DMS53 treated with DMSO at 0.1 percent for 48 hours (cell line): ENCODE results near the gene NUCKS1.
A peak's percentile ranks its signal among the peaks of the same experiment; 100 is the strongest.

Experiments used
- DNase-seq: peaks from one replicate; lab custom pipeline; 2025; ENCODE audit not compliant: unreplicated experiment; lab: John Stamatoyannopoulos, UW

NUCKS1 gene, protein sequence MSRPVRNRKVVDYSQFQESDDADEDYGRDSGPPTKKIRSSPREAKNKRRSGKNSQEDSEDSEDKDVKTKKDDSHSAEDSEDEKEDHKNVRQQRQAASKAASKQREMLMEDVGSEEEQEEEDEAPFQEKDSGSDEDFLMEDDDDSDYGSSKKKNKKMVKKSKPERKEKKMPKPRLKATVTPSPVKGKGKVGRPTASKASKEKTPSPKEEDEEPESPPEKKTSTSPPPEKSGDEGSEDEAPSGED

DNA sequence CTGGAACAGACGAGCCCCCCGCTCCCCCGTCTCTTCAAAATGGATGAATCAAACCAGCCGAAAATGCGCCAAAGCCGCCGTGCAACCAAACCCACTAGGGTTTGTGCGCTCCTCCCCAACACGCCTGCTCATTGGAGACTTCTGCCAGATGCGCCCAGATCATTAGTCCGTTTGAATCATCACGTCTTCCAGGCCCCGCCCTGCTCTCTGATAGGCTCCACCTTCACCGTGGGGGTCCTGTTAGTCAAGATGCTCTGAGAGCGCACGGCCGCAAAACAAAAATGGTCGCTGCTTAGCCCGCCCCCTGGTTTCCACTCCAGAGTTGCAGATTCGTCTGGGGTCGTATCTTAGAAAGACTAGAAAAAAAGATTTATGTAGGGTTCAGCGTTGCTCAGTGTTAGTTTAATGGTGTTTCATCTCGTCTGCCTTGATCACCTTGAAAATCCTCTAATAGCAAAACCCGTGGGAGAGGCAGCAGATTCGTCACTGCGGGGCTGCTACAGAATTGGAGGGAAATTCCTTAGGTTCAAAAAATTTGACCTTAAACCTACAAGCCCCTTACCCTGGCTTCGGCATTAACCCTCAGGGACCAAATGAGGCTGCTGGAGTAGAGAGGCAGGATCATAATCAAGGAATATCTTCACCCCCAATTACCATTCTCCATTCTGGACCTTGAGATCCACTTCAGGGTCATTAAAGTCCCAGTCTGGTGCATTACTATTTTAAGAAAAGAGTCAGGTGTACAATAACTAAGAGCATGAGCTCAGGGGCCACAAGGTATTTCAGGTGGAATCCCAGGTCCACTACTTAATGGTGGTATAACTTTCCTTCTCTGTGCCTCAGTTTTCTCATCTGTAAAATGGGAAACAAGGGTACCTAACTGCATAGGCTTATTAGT lies at the start of gene NUCKS1:
TSS of gene NUCKS1 (minus strand) at position 45 of the 898 bp plus-strand sequence. CDS start 209 bp downstream, outside the sequence.
- peak; percentile 99 for DNase-seq

DNA sequence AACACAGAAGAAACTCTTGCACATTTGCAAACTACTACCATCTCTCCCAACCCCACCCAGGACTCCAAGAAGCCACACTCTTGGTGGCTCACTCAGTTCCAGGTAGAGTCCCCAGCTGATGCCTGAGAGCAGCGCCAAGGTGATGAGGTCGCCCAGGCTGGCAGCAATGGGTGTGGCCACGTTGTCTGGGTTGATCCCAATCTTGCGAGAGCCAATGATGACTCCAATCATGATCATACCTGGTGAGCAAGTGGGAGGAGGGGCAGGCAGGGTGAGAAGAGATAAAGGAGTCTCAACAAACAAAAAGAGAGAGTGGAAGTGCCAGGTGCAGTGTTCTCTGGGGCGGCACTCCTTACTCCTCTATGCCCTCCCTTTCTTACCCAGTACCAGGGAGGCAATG lies 48.6 kb upstream of the NUCKS1 start:
- DNase-seq: no peak

DNA sequence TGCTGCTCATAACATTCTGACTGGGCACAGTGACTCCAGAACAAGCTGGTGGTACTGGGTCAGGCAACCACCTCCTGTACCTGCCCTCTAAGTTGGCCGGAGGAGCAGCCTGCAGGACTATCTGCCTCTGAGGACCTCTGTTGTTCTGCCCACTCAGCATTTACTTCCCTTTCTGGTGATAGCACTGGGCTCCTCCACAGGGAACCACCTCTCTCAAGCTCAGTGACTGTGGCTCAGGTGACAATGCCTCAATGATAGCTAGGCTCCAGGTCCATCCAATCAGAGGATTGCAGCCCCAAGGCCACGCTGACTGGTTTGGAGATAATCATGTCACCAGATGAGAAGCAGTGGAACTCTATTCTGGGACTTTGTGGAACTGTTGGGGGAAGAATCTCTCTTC lies 47.2 kb upstream of the NUCKS1 start:
- DNase-seq: no peak

DNA sequence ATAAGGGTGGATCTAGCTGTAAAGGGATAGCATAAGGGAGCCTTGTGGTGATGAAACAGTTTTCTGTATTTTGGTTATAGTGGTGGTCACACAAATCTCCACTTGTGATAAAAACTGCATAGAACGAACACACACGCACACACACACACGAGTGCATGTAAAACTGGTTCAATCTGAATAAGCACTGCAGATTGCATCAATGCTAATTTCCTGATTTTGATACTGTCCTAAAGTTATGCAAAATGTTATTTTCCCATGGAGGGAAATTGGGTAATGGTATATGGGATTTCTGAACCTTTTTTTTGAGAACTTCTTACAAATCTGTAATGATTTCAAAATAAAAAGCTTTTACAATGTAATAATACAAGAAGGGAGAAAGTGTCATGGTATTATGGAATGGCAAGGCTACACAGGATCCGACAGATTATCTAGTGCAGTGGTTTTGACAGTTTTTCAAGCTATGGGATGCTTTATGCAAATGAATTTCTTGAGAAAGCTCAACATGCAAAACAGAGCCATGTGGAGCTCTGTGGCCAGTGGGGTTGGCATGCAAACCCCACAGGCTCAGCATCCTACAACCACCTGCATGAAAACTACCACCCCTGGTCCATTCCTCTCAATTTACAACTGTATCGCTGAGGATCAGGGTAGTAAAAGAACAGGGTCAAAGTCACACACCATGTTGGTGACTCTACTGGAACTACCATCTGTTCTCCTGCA lies 44.2 kb upstream of the NUCKS1 start:
- DNase-seq: no peak

DNA sequence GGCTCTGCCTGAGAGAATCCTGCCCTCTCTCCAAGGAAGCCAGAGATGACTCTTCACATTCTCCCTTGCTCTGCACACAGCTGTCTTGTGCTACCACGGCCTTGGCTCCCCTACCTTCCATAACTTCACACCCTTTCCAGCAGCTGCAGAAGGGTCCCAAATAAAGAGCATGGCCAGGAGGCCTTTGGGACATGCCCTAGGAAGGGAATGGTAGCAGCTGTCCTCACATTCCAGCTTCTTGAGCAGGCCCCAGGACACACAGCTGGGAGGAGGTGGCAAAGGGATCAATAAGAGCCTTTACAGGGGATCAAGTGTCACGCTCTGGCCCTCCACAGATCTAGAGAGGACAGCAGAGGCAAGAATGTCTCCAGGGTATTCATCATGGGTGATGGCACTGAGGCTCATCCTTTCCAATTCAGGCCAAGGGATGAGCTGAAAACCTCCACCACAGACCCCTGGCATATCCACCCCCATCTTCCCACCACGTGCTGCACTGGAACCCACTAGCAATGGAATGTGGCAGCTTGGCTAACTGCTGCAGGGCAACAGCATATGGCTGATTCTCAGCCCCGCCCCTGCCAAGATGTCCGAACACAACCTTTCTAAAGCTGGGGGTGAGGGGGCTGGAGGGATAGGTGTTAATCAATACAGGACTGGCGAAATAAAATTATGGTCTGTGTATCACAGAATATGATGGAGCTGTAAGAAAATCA lies 43.1 kb upstream of the NUCKS1 start:
- DNase-seq: no peak

DNA sequence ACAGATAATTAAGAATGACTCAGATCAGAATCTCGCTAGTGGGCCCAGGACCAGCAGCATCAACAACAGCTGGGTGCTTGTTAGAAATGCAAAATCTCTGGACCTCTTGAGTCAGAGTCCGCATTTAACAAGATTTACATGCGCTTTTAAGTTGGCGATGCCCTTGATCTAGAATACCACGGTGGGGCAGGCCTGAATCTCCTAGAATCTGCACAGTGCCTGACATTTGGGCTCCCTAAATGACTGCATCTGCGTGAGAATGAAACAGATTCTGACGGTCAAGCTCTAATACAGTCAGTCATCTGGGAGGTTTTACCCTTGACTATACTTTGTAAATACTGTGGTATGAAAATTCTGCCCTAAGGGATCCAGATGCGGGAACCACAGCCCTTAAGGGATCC lies 42.5 kb upstream of the NUCKS1 start:
- DNase-seq: no peak

DNA sequence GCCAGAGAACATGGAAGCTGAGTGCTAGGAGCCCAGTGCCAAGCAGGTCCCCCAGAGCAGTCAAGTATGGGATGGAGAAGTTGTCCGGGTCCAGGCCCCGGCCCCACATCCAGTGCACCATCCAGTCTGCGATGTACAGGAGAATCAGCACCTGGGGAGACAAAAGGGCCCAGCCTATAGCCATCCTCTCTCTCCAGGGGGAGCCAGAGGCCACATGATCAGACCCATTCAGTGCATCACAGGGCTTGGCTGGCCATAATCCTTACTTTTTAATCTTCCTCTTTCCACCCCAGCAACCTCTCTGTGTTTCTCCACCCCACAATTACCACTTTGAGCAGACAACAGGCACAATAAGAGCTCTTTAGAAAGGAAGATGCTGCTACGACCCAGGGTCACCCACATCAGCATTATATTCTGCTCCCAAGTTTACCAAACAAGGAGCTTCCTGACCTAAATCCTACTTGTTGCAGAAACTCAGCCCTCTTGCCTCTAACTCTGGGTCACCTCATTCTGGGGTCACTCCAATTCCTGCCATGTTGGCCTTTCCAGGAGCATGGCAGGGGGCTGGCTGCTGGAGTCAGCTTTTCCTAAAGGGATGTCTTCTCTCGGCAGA lies 41.7 kb upstream of the NUCKS1 start:
- peak; percentile 64 for DNase-seq

DNA sequence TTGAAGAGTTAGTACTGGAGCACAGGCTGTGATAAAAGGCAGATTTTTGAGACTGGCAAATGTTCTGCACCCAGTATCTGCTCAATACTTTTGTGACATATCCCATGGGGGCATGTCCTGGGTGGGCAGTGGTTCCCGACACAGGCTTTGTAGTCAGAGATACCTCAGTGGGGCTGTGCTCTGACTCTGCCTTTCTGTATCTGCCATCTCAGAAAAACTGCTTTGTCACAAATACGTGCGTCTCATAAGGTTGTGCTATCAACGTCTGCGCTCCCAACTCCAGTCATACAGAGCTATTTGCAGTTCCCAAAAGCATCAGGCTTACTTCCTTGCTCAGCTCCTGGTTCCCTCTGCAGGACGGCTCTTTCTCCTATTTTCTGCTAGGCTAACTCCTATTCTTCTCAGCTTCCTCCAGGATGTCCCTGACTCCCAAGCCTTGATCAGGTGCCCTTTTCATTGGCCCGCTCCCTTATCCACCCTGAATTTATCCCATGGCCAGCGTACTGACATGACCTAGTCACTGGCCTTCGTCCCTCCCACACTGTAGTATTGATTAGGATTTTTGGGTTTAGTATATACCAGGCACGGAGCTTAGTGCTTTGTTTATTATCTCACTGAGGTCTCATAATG lies 37.4 kb upstream of the NUCKS1 start:
- no peak for DNase-seq

DNA sequence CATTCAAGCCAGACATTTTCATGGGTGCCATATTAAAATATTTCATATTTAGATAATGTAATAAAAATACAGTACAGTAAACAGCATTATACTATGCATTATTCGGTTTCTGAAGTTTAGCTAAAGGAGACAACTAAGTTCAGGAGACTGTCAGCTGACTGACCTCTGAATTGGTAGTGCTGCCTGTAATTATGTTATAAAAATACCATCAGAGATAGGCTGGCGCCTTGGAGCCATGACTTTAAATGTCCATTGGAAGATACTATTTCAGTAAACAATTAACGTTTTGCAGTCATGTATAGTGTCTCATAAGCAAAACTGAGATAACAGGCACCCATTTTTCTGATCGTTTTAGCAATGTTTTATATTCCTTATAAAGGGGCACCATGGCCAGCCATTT lies 36.6 kb upstream of the NUCKS1 start:
- no peak for DNase-seq

DNA sequence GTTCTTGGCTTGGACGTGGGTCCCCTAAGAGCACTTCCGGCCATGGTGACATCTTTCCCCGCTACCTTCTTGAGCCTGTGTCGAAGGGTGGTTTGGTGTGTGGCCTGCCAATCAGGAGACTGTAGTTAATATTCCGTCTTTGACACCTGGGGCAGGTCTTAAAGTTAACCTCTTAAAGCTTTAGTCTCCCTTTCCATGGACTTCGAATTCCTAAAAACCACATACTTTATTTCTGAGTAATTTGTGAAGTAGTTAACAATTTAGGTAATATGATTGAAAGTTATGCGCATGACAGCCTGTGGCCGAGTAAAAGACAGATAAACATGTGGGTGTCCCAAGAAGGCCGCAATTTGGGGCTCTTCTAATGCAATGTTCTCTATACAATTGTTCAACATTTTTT lies 35.5 kb upstream of the NUCKS1 start:
- DNase-seq: no peak

DNA sequence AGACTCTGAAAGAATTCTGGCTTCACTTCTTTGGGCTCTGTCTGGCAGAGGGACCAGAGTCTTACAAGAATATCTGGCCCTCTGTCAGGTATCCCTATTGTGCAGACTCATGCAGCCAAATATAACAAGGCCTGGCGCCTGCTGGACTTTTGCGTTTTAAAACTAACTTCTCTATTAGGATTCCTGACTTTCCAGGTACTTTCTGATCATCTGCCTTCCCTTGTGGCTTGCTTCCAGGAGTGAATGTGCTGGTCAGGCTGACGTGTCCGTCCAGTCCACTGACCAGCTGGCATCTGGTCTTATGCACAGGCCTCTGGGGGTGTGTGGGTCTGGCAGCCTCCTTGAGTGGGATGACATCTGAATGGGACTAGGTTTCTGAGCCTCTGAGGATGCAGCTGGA lies 33.9 kb upstream of the NUCKS1 start:
- no peak for DNase-seq

DNA sequence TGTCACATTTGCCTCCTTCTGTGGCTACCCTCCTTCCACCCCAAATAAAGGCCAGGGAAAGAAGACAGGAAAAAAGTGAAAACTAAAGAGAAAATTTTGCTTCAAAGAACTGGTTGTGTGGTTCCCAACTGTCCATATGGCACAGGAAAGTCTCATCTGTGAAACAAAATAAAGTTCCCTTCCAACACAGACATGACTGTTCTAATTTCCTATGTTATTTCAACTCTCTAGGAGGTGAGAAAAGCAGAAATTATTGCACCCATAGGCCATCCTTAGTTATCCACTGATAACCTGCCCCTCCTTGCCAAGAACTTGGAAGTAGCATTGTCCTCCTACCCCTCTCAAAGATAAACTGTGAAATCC lies 33.4 kb upstream of the NUCKS1 start:
- DNase-seq: no peak

DNA sequence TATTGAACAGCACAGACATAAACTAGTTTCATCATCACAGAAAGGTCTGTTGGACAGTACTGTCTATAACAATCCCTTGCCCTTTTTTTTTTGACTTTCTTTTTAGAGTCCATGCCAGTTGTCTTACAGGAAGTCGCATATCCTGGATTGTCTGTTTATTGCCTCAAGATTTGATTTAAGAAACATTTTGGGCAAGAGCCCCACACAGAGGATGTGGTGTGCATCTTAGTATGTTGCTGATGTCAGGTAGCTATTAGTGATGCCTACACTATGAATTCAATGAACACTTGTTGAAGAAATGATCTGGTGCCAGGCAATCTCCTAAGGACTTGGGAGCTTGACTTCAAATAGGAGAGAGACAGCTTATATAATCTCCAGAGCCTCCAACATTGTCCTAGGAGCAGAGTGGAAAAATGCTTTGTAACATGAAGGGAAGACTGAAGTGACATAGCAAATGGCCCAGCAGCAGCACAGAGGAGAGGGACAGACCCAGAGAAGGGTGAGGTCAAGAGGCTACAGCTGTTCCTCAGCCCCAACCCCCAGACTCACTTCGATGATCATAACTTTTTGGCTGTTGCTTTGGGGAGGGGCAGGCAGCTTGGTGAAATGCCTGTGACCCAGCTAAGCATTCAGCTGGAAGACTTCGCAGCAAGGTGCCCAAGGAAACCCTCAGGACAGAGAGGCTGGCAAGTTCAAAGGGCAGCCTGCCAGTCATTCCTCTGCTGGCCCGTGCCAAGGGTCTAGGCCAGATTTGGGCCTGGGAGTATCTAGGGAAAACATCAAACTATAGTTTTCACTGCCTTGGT lies 32.8 kb upstream of the NUCKS1 start:
- no peak for DNase-seq

DNA sequence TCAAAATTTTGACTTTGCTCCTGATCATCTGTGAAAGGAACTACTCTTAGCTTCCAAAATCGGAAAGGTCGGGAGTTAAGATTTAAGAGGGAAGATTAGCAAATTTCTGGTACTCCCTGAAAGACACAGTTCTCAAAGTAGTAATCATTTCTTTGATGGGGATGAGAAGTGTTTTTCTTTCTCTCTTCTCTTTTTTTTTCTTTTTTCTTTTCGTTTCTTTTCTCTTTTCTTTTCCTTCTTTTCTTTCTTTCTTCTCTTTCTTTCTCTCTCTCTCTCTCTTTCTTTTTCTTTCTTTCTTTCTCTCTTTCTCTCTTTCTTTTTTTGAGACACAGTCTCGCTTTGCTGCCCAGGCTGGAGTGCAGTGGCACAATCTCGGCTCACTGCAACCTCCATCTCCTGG lies 30.4 kb upstream of the NUCKS1 start:
- no peak for DNase-seq

DNA sequence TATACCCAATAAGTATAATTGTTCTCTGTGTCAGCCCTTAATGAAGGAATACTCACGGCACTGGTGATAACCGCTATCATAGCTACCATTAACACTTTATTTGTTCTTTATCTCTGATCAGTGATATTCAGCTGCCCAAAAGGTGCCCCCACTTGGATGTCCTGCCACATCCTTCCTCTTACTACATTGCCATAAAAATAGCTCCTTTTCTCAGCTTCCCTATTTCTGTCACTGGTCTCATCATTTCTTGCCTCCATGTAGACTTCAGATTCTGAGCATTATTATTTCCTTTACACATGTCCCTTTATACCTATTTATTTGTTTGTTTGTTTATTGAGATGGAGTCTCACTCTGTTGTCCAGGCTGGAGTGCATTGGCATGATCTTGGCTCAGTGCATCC lies 28.0 kb upstream of the NUCKS1 start:
- DNase-seq: no peak

DNA sequence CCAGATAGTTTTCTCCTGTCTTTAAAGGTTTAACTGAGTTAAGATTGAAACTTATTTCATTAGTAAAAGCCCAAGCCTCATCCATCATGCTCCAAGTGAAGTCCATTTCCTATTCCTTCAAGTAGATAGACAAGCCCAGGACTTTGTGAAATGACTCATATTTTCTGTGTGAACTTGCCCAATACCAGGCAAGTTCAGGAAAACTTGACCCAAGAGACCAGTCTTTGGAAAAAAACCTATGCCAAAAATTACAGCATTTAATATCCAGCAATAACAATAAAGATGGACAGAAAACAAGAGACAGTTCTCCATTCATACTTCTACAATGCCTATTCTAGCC lies 25.7 kb upstream of the NUCKS1 start:
- DNase-seq: no peak

DNA sequence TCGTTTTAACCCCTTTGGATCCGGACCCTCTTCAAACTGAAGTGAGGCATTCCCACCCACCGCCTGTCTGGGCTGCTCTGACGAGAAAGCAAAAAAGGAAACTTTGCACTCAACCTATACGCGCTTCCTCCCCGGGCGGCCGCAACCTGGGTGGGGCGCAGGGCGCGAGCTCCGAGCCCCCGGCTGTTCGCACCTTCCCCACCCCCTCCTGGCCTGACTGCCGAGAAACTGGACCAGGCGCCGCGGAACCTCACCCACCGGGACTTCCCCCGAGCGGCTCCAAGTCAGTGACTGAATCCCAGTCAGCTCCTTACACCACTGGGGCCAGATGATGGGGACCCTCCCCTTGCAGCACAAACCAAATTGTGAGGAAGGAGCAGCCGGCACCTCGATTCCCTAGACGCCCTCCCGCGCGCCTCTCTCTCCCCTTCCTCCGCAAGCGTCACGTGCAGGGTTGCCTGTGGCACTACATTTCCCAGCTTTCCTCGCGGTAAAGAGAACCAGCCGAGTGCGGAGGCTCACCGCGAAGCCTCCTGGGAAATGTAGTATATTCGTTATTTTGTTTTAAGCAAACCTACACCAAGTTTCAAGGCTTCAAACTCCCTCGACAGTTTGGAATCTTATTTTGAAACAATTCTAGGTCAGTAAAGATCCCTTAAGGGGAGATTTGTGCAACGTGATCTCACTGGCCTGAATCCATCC lies 25.2 kb upstream of the NUCKS1 start, which contains the start of gene RAB29:
TSS of gene RAB29 (minus strand) at position 468 of the 702 bp plus-strand sequence. CDS start 526 bp downstream, outside the sequence.
- peak; percentile 59 for DNase-seq

DNA sequence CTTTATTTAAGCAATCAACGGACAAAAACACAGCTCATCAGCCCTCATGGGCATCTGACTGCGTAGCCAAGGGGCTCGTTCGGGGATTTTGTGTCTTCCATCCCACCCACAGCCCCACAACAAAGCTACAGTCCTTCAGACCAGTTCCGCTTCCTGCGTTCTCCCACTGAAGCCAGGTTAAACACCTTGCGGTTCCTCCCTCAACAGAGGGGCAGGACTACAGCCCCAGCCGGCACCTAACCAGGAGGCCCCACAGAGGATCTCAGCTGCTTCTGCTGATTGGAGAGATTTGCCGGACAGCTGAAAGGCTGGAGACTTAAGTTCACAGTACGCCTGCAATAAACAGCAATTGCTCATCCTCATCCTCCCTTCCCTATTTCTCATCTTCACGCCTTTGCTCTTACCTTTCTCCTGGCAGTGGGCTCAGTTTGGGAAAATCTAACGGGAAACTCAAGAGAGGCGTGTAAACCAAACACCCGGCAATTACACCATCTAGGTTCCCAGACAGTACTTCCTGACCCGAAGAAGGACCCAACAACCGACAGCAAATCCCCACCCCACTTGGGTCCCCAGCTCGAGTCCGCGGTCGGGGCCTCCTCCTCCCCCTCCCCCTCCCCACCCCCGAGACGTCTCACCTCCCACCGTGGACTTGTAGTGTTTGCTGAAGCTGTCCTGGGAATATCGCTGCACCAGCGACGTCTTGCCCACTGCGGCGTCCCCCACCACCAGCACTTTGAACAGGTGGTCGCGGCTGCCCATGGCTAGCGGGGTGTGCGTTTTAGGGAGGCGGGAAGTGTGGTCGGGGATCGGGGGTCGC lies 24.4 kb upstream of the NUCKS1 start:
- no peak for DNase-seq
